Nephron progenitor cell (in vitro differentiated cells): ENCODE results near the gene KLHL14.
"Not testable (repeated sequence)": the region's sequence is repeated elsewhere in the genome, so short reads cannot be mapped to it uniquely, and the experiment has no call there.

ENCODE experiments used
- DNase-seq: peaks from one replicate; pipeline ENCODE4 v3.0.0; 2021
- H3K27ac Mint-ChIP-seq: 2 replicates; pipeline ENCODE4 v1.8.0; 2021; ENCODE audit warnings: mild to moderate bottlenecking, moderate library complexity, mixed read lengths
- H3K27me3 Mint-ChIP-seq: 2 replicates; pipeline ENCODE4 v1.8.0; 2021; ENCODE audit warnings: mild to moderate bottlenecking, low read depth, mixed read lengths; ENCODE audit not compliant: poor library complexity
- H3K36me3 Mint-ChIP-seq: 2 replicates; pipeline ENCODE4 v1.8.0; 2021; ENCODE audit warnings: low read depth, mixed read lengths
- H3K4me1 Mint-ChIP-seq: 2 replicates; pipeline ENCODE4 v1.8.0; 2021; ENCODE audit warnings: mixed read lengths
- H3K4me3 Mint-ChIP-seq: 2 replicates; pipeline ENCODE4 v1.8.0; 2021; ENCODE audit warnings: mild to moderate bottlenecking, moderate library complexity, mixed read lengths
- H3K9me3 Mint-ChIP-seq: 2 replicates; pipeline ENCODE4 v1.8.0; 2021; ENCODE audit warnings: mild to moderate bottlenecking, moderate library complexity, mixed read lengths
- TF ChIP-seq, protein P1 (sequence below): fragments of 200-600 bp; sonication (generic); IDR thresholded peaks from 2 replicates; pipeline ENCODE4 v1.5.0; 2021; ENCODE audit warnings: antibody characterized with exemption

Gene KLHL14

DNA sequence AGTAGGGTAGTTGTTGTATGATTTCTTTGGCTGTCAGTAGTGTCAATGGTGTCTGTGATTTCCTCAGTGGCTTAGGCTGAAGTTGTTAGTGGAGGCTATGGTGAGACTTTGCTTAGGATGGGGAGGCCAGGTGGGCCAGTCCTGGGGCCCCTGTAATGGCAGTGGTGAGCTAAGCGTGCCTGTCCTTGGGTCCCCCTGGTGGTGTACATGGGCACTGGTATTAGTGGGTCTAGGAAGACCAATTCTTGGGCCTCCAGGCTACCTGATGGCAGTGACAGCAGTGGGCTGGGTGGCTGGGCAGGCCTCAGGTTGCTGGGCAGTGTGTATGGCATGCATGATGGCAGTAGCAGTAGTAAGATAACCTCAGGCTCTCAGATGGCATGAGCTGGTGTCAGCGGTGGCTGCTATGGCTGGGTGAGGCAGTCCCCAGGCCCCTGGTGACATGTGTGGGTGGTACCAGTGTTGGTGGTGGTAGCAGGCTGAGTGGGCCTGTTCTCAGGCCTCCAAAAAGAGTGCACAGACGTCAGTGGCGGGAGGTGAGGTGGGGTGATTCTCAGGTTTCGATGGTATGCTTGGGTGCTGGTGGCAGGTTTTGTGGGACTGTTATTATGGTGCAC lies 103.2 kb downstream of the KLHL14 start:
- peaks cover 16% of the 10 kb centered on the region for H3K36me3 Mint-ChIP-seq
- TF ChIP-seq, protein P1, sequence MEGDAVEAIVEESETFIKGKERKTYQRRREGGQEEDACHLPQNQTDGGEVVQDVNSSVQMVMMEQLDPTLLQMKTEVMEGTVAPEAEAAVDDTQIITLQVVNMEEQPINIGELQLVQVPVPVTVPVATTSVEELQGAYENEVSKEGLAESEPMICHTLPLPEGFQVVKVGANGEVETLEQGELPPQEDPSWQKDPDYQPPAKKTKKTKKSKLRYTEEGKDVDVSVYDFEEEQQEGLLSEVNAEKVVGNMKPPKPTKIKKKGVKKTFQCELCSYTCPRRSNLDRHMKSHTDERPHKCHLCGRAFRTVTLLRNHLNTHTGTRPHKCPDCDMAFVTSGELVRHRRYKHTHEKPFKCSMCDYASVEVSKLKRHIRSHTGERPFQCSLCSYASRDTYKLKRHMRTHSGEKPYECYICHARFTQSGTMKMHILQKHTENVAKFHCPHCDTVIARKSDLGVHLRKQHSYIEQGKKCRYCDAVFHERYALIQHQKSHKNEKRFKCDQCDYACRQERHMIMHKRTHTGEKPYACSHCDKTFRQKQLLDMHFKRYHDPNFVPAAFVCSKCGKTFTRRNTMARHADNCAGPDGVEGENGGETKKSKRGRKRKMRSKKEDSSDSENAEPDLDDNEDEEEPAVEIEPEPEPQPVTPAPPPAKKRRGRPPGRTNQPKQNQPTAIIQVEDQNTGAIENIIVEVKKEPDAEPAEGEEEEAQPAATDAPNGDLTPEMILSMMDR = peak; percentile 11
- no peak for DNase-seq
- H3K27ac Mint-ChIP-seq = peak overlapping the region; percentile 34
- no peaks in the 10 kb centered on the region for H3K9me3 Mint-ChIP-seq
- H3K27me3 Mint-ChIP-seq = no peaks in the 10 kb centered on the region
- H3K4me1 Mint-ChIP-seq = no peaks in the 10 kb centered on the region
- no peak overlapping the region for H3K4me3 Mint-ChIP-seq

DNA sequence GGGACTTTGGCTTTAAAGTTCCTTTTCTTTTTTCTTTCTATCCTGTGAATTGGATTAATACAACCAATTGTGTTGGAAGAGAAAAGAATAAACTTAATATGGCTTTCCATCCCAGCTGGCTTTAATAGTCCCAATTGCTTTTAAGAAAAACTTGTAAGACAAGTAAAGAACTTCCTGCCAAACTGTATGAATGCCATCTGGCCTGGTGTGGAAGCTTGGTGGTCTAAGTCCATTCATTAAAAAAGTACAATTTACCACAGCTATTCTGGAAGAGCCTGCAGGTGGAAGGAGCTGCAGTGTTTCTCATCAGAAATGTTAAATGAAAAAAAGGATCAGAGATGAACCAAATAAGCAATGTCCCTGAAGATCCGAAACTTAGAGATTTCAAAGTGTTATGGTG lies 103.9 kb downstream of the KLHL14 start:
- no peak overlapping the region for H3K27ac Mint-ChIP-seq
- H3K36me3 Mint-ChIP-seq = peaks cover 9% of the 10 kb centered on the region
- no peaks in the 10 kb centered on the region for H3K4me1 Mint-ChIP-seq
- no peak overlapping the region for H3K4me3 Mint-ChIP-seq
- no peaks in the 10 kb centered on the region for H3K9me3 Mint-ChIP-seq
- TF ChIP-seq, protein P1 = no peak
- H3K27me3 Mint-ChIP-seq = no peaks in the 10 kb centered on the region
- DNase-seq = no peak

DNA sequence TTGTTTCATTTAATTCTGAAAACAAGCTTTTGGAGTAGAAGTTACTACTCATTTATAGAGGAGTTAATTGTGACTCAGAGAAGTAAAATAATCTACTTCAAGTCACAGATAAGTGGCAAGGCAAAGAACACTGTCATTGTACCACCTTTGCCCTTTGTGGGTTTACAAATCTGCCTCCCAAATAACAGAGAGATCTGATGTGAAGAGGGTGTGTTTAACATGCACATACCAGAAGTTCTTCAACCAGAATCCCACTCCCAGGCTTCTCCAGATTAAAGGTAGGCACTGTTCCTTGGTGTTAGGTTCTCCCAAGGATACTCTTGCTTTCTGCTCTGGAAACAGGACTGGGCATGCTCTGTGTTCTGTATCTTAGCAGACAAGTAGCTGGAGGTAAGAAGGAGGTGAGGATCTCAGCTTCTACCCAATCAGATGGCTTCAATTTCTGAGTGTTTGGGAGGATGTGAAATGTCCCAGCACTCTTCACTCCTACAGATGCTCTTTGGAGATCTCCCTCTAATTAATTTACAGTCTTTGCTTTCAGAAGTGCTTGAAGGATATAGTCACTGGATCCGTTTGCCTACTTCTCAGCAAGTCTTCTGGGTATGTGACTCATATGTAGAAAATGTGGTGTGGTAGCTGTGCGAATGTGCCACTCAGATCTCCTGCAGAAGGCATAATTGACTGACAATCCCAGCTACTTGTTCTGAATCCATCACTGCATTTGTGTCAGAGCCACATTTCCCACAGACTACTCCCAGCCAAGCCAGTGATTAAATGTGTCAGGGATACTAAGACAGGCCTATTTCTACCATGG lies 111.1 kb downstream of the KLHL14 start:
- H3K4me1 Mint-ChIP-seq = no peaks in the 10 kb centered on the region
- no peaks in the 10 kb centered on the region for H3K36me3 Mint-ChIP-seq
- no peak overlapping the region for H3K4me3 Mint-ChIP-seq
- no peak for DNase-seq
- no peak overlapping the region for H3K27ac Mint-ChIP-seq
- TF ChIP-seq, protein P1 = no peak
- peaks cover 18% of the 10 kb centered on the region for H3K9me3 Mint-ChIP-seq
- no peaks in the 10 kb centered on the region for H3K27me3 Mint-ChIP-seq

DNA sequence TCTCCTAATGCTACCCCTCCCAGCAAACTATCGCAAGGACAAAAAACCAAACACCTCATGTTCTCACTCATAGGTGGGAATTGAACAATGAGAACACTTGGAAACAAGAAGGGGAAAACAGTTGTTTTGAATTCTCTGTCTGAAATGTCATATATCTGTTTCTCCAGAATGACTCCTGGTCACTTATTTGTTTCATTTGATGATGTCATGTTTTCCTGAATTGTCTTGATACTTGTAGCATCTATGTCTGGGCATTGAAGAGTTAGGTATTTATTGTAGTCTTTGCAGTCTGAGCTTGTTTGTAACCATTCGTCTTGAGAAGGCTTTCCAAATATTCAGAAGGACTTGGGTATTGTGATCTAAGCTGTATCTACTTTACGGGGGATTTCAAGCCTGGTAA lies 118.3 kb downstream of the KLHL14 start:
- H3K4me3 Mint-ChIP-seq, H3K36me3 Mint-ChIP-seq, DNase-seq, H3K27me3 Mint-ChIP-seq, H3K27ac Mint-ChIP-seq, H3K4me1 Mint-ChIP-seq: not testable (repeated sequence)
- H3K9me3 Mint-ChIP-seq = peaks cover 32% of the 10 kb centered on the region

DNA sequence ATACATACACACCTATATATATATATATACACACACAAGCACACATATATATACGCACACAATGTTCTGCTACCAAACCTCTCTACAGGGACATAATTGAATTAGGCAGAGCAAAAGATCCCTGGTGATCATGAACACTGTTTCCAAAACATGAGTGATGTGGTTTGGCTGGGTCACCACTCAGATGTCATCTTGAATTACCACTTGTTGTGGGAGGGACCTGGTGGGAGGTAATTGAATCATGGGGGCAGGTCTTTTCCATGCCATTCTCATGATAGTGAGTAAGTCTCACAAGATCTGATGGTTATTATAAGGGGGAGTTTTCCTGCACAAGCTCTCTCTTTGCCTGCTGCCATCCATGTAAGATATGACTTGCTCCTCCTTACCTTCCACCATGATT lies 135.2 kb downstream of the KLHL14 start:
- H3K27me3 Mint-ChIP-seq, H3K9me3 Mint-ChIP-seq, DNase-seq, H3K27ac Mint-ChIP-seq, H3K4me3 Mint-ChIP-seq, H3K36me3 Mint-ChIP-seq: not testable (repeated sequence)
- peaks cover 14% of the 10 kb centered on the region for H3K4me1 Mint-ChIP-seq

DNA sequence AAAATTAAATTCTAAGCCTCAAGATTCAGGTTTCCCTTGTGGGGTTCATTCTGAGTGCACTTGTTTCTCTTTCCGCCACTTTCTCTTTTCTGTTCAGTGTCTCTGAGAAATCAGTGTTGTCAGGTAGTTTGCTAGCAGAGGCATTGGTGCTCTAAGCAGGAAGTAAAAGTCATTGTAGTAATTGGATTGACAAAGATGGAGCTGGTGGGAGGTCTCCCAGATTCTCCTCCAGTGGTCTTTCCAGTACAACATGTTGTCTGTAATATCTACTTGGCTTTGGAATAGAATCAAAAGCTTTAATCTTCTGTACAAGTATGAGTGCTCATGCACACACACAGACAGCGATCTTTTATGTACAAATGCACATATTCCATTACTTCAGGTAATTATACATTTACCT lies 135.6 kb downstream of the KLHL14 start:
- no peaks in the 10 kb centered on the region for H3K36me3 Mint-ChIP-seq
- H3K4me3 Mint-ChIP-seq = no peak overlapping the region
- TF ChIP-seq, protein P1 = no peak
- no peaks in the 10 kb centered on the region for H3K9me3 Mint-ChIP-seq
- no peak overlapping the region for H3K27ac Mint-ChIP-seq
- DNase-seq = no peak
- peaks cover 14% of the 10 kb centered on the region for H3K4me1 Mint-ChIP-seq
- peaks cover 6% of the 10 kb centered on the region for H3K27me3 Mint-ChIP-seq
